RKO (cell line): ENCODE results near the gene PRSS50.

Experiments used
- DNase-seq: peaks from one replicate; pipeline ENCODE4 v3.0.0-alpha.2; 2016; ENCODE audit warnings: low spot score

The PRSS50 gene

GRCh38 chr3:46725621-46726314 is 8.1 kb upstream of the PRSS50 start:
- no peak for DNase-seq

GRCh38 chr3:46724424-46724823 is 6.8 kb upstream of the PRSS50 start:
- DNase-seq: no peak

GRCh38 chr3:46722443-46722842 is 4.8 kb upstream of the PRSS50 start:
- DNase-seq: no peak

- DNase-seq: no peak
Observed at GRCh38 chr3:46721009-46721408, 3.3 kb upstream of the PRSS50 start.

GRCh38 chr3:46719735-46720271 is 2.1 kb upstream of the PRSS50 start:
- DNase-seq: no peak

GRCh38 chr3:46719044-46719565 is 1.4 kb upstream of the PRSS50 start:
- no peak for DNase-seq

- no peak for DNase-seq
Observed at GRCh38 chr3:46716461-46717441, 918 bp downstream of the PRSS50 start.

GRCh38 chr3:46715507-46716175 is 2.0 kb downstream of the PRSS50 start:
- DNase-seq: no peak

GRCh38 chr3:46714728-46715506 is 2.8 kb downstream of the PRSS50 start:
- DNase-seq: no peak

- no peak for DNase-seq
Observed at GRCh38 chr3:46713898-46714552, 3.6 kb downstream of the PRSS50 start.

GRCh38 chr3:46713050-46713897 is 4.4 kb downstream of the PRSS50 start:
- no peak for DNase-seq

- DNase-seq: no peak
Observed at GRCh38 chr3:46712191-46713049, 5.2 kb downstream of the PRSS50 start.

GRCh38 chr3:46711760-46712159 is 5.9 kb downstream of the PRSS50 start:
- DNase-seq: no peak

- DNase-seq: no peak
Observed at GRCh38 chr3:46711305-46711704, 6.4 kb downstream of the PRSS50 start.

GRCh38 chr3:46710671-46711295 is 6.9 kb downstream of the PRSS50 start:
- DNase-seq: no peak

GRCh38 chr3:46710229-46710628 is 7.4 kb downstream of the PRSS50 start:
- no peak for DNase-seq

- no peak for DNase-seq
Observed at GRCh38 chr3:46709721-46710120, 7.9 kb downstream of the PRSS50 start.

- DNase-seq: no peak
Observed at GRCh38 chr3:46709157-46709654, 8.5 kb downstream of the PRSS50 start.
